GM12864 (cell line): Measurements from ENCODE around the gene WASHC2A.
"Not testable (repeated sequence)": the region's sequence is repeated elsewhere in the genome, so short reads cannot be mapped to it uniquely, and the experiment has no call there.

ENCODE experiments used
- DNase-seq: peaks from one replicate; pipeline ENCODE4 v3.0.0-alpha.2; 2011; ENCODE audit warnings: low read depth
- H3K4me3 ChIP-seq: 2 replicates; pipeline ENCODE4 v1.5.1; 2011; ENCODE audit warnings: mild to moderate bottlenecking, low read depth, low read length, control low read depth
- CTCF ChIP-seq: IDR thresholded peaks from 2 replicates; pipeline ENCODE4 v1.5.1; 2011; ENCODE audit warnings: low read depth, mild to moderate bottlenecking, moderate library complexity, low read length, control low read depth, inconsistent platforms; ENCODE audit errors: missing control alignments

WASHC2A gene

GRCh38 chr10:50067546-50068351 is at the start of gene WASHC2A:
Gene WASHC2A (plus strand): TSS chr10:50067954. CDS start chr10:50068006, 52 bp downstream.
- peak within 1 kb of the TSS; percentile 66 for H3K4me3 ChIP-seq
- DNase-seq = peak; percentile 41

- H3K4me3 ChIP-seq, DNase-seq: not testable (repeated sequence)
Observed at GRCh38 chr10:50019279-50019678, 48.5 kb upstream of the WASHC2A start.

- DNase-seq, H3K4me3 ChIP-seq: not testable (repeated sequence)
Observed at GRCh38 chr10:50020451-50021024, 47.2 kb upstream of the WASHC2A start.

GRCh38 chr10:50021646-50022045 is 46.1 kb upstream of the WASHC2A start:
- DNase-seq = no peak
- H3K4me3 ChIP-seq = no peak overlapping the region
- no peak for TF ChIP-seq CTCF

GRCh38 chr10:50024716-50025383 is 42.9 kb upstream of the WASHC2A start:
- not testable (repeated sequence) for H3K4me3 ChIP-seq, DNase-seq

- no peak for TF ChIP-seq CTCF
- no peak overlapping the region for H3K4me3 ChIP-seq
- no peak for DNase-seq
Observed at GRCh38 chr10:50025627-50026026, 42.1 kb upstream of the WASHC2A start.

GRCh38 chr10:50027195-50027594 is 40.6 kb upstream of the WASHC2A start:
- DNase-seq = no peak
- no peak overlapping the region for H3K4me3 ChIP-seq
- TF ChIP-seq CTCF = no peak

- no peak for TF ChIP-seq CTCF
- DNase-seq = no peak
Observed at GRCh38 chr10:50033481-50033880, 34.3 kb upstream of the WASHC2A start.

GRCh38 chr10:50035337-50035736 is 32.4 kb upstream of the WASHC2A start:
- DNase-seq, H3K4me3 ChIP-seq: not testable (repeated sequence)

More at GRCh38 chr10:50033481-50033880, 34.3 kb upstream of the WASHC2A start:
- H3K4me3 ChIP-seq = no peak overlapping the region
